GM18867 (cell line): Measurements from ENCODE around the gene TTC29.

ENCODE experiments used
- ATAC-seq: cut with Tn5 transposase; IDR thresholded peaks from one replicate; pipeline ENCODE4 v1.9.1; 2021; ENCODE audit warnings: mild to moderate bottlenecking, moderate library complexity; ENCODE audit not compliant: unreplicated experiment

TTC29 gene, protein sequence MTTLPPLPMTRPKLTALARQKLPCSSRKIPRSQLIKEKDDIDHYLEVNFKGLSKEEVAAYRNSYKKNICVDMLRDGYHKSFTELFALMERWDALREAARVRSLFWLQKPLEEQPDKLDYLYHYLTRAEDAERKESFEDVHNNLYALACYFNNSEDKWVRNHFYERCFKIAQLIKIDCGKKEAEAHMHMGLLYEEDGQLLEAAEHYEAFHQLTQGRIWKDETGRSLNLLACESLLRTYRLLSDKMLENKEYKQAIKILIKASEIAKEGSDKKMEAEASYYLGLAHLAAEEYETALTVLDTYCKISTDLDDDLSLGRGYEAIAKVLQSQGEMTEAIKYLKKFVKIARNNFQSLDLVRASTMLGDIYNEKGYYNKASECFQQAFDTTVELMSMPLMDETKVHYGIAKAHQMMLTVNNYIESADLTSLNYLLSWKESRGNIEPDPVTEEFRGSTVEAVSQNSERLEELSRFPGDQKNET

DNA sequence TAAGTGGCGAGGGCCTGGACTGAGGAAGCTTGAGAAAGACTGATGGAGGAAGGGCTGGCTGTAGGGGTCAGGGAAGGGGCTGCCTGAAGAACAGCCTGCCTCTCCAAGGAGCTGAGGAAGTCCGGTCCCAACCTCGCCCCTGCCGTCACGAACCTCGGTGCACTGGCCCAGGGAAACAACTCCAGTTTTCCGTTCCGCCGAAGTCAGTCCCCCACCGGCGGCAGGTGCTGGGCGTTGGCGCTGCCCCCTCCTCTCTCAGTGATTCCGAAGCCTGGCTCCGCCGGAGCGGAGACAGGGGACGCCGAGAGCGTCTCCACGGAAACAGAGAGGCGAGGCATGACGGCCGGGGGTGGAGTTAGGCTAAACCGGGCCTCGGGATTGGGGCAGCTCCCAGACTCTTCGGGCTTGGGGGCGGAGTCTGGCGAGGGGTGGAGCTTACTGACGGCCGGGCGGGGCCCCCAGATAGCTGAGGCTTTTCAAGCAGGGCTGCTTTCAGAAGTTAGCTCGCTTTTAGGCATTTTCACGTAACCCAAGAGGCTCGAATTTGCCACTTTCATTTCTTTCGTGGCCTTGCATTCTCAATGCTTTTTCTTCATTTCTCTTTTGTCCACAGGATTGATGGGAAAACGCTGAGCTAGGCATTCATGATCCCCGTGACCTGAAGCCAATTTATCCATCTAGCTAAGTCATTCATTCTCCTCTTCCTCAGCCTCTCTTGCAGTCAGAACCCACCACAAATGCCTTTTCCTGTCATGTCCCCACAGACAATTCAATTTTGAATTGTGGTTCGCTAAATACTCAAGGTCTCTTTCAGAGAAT lies at the start of gene TTC29:
Gene TTC29 (minus strand): TSS at position 309 of the 819 bp plus-strand sequence. CDS start 5,969 bp downstream, outside the sequence.
- peak; percentile 100 for ATAC-seq

DNA sequence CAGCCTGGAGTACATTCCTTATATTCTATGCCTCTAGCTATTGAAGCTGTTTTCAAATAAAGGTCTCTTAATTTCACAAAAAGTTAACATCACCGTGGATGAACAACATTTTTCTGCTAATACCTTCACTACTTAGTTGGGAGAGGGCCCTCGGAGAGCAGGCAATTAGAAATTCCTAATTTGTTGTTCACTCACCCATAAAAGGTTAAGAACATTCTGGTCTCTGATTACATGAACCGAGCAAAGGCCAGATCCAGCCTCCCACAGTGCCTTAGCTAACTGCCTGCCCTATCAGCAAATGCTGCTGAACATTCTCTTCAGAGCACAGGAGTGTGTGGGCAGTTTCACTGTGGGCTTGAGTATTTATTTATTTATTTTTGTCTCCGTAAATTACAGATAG lies 36.0 kb upstream of the TTC29 start:
- no peak for ATAC-seq

DNA sequence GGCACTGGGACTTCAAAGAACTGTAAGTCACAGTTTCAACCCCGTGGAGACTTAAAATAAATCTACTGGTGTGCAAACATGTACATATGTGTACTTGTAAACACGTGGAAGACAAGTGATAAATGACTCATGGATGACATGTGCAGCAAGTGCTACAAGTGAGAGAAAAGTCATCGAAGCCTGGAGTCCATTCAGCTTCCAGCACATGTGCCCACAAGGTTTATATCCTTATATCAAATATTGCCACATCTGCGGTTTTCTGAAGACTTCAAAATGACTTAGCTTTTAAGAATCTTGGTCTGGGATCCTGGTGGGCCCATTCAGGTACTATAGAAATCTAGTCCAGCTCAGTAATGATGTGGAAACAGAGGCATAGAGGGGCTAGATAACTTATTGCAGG lies 33.0 kb upstream of the TTC29 start:
- ATAC-seq: no peak

DNA sequence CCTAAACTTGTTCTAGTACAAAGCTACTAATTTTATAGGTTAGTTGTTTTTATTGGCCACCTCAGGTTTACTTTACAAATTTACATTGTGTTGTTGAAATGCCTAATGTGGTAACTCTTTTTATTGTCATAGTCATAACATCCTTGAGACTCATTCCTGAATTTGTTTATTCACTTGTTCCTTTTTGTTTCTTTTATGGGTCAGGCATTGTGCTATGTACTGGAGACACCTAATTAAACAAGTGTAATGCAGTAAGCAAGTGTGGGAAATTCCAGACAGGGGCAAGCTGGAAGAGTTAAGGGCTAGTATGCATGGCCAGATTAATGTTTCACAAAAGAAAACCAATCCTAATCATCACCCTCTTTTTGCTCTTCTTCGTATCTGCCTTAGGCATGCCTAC lies 30.5 kb upstream of the TTC29 start:
- ATAC-seq: no peak

DNA sequence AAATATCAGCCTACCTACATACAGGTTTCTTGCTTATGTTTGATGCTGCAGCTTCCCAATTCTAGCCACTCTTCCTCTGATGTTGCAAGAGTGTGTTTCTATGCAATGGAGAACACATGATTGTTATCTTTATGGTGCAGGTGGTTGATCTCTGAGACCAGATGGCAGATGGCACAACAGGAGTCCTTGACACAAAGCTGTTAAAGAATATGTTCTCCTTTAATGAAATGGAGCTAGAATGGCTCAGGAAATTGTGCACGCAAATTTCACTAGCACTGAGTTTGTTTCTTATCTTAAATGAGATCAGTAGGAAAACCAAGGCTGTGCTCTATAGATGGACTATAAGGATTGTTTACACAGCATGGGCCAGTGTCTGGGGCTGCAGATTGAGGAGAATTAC lies 29.9 kb upstream of the TTC29 start:
- ATAC-seq: no peak

DNA sequence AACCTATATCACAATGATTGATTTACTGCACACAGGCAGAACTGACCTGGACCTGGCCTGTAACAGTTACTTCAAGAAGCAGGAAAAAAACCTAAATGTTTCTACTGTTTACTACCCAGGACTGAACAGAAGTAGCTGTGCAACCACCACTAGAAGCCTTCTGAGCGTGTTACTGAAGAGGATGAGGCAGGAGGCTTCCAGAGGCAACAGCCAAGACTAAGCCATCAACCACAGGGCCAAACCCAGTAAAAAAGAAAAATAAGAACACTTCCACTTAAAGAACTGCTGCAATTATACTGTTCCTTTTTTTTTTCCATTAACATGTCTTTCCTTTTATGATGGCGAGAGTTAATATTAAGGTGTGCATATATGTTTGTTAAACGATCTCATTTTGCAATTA lies 29.4 kb upstream of the TTC29 start:
- ATAC-seq: no peak

DNA sequence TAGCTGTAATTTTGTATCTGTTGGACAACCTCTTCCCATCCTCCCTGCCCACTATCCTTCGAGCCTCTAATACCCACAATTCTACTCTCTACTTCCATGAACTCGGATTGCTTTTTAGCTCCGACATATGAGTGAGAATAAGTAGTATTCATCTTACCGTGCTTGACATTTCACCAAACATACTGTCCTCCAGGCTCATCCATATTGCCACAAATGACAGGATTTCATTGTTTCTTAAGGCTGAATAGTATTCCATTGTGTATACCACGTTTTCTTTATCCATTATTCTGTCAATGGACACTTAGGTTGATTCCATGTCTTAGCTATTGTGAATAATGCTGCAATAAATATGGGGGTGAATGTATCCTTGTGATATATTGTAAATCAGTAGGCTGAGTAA lies 26.4 kb upstream of the TTC29 start:
- ATAC-seq: no peak

DNA sequence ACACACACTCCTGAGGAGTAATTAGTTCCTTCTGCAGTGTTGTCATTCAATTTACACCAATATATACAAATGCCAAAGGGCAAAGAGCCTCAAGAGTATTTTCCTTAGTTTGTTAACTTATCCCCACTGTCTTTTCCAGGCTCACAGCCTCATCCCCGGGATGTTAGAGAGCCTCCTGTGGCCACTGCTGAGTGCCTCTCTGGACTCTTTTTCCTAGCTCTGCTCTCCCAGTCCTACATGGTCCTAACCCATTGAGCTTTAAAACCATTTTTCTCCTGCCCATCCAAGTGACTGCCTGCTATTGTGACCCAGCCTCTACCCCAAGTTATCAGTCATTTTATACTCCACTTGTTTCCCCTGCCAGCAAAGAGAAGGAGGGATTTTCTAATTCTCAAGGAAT lies 23.5 kb upstream of the TTC29 start:
- ATAC-seq: no peak

DNA sequence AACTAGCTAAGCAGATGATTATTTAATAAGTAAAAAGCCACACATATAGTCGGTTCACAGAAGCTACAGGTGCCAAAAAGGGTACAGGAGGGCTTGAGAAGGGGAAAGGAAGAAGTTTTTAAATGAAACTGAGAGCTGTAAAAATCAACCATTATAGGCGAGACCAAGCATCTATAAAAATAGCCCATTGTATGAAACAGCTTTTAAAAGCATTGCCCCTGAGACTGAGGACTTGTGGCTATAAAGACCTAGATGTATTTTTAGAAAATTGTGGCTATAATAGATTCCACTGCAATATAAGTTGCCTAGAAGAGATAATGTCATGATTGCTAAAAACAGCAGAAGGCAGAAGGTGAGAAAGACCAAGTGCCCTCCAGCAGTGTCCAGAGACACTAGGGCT lies 15.0 kb upstream of the TTC29 start:
- ATAC-seq: peak; percentile 72

DNA sequence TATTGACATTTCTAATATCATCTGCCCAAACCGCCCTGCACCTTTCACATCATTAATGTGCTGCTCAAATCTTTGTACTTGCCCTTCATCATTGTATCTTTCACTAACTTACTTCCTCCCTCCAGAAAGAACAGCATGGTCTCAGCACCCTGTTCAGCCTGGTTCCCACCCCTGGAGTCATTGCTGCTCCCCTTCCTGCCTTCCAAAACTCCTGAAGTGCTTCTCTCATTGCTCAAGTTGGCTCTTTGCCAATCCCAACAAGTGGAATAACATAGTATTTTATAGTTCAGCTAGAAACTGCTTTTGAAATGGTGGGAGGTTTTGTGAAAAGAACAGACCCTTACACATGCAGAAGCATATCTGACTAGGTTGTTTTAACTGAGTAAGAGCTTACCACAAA lies 14.0 kb upstream of the TTC29 start:
- no peak for ATAC-seq

DNA sequence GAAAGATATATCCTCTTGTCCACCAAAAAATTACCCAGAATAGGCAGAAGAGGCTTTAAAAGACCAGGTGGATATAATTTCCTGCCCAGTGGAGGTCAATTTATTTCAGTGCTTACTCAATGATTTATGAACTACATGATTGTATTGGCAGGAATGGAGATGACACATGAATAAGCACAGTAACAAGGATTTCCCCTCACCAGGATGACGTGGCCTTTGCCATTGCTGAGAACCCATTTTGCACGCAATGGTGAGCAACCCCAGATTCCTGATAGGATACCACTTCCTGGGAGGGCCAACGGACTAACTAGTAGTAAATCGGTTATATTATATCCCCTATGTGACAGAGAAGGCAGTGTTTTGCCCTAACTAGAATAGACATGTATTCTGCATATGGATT lies 11.6 kb upstream of the TTC29 start:
- no peak for ATAC-seq

DNA sequence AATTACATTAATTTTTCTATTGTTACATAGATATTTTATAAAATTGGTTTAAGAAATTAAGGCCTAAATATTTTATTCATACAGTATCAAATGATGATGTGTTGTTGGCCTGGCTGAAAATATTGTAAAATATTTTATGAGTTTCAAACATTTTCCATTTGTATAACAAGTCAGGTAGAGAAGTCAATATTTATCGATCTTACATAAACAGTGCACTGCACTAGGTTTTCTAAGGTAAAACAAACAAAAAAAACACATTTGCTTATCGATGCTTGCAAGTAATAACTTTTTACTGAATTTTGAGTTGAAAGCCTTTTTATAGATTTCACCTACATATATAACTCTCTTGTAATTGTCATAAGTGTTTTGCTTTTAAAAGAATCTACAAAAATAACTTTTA lies 7.2 kb upstream of the TTC29 start:
- ATAC-seq: no peak

DNA sequence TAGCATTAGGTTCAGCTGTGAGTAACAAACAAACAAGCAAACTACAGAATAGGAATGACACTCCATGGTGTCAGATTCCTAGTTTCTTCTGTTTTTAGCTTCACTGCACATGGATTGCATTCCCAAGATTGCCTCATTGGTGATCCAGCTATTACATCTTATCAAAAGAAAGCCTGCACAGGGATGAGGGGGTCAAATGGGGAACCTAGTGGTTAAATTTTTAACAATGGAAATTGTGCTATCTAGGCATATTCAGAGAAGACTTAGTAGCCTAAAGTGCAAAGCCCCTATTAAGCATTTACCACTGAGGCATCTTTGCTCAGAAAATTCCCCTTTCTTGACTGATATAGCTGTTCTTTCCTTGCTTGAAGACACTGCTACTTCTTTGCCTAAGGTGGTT lies 3.9 kb upstream of the TTC29 start:
- ATAC-seq: no peak

DNA sequence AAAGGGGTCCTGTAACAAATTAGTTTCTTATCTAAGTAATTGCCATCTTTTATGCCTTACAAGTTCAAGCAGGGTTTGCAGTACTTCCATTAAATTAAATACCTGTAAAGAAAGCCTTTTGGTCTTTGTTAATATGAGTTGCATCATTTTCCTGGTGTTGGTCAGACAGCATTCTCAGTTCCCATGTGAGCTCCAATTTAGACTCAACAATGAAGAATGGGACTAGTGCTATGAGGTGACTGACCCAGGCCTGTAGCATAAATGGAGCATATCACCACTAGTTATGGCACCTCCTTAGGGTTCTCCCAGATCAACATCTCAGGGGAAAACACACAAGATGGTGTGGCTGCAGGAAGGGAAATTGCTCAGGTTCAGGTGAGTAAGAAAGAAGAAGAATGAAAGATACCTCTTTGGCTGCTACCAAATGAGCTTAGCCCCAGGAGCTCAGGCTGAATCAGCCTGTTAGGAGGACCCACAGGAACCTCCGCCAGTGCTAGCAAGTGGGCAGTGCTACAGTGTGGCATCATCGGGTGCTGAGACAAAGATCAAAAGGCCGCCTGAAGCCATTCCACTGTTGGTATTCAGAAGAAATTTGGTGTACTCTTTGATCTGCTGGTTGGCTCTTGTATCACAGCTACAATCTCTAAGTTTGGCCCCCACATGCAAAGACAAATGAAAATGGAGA lies 1.8 kb downstream of the TTC29 start:
- no peak for ATAC-seq

DNA sequence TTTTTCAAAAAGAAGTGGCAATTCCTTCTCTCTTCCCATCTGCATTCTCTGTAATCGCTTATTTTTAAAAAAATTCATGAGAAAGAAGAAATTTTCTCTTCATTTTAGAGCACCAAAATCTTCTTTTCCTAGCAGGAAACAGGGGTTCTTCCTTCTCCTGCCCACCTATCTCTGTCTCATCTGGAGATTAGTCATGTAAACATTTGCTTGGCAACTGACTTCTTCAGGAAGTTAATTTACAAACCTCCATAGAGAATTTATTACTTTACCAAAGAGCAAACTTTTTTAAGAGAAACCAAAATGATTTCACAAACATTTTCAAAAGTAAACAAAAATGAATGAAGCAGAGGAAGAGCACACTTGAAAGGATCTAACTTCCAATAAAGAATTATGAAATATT lies 13.5 kb downstream of the TTC29 start:
- no peak for ATAC-seq

DNA sequence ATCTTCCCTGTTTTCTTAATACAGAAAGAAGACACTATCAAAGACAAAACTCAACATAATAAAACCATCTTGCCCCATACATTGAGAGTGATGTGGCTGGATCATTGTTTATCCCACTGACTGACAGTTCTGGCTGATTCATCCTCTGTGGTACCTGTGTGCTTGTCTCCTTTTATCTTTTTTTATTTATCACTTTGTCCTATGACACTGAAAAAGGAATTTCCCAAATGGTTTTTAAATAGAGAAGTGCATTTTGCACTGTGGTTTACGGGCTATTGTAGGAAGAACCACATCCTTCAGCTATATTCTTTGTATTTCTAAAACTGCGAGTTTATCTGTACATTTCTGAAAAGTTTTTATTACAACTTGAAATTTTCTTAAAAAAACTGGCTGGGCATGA lies 15.0 kb downstream of the TTC29 start:
- ATAC-seq: no peak

DNA sequence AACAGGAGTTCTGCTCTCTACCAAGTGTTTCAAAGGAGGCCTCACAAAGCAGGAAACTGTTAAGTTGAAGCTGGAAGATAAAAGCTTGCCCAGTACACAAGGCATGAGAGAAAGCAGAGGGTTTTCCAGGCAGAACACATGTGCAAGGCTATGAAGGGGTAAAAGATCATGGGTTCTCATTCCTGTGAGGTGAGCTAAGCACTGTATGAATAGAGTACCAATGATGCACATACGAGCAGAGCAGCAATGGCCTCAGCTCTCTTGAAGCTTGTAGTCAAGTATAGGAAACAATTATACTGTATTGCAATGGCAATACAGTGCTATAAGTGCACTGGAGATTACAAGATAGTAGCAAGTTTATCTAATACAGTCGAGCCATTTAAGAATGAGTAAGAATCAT lies 18.0 kb downstream of the TTC29 start:
- ATAC-seq: no peak

DNA sequence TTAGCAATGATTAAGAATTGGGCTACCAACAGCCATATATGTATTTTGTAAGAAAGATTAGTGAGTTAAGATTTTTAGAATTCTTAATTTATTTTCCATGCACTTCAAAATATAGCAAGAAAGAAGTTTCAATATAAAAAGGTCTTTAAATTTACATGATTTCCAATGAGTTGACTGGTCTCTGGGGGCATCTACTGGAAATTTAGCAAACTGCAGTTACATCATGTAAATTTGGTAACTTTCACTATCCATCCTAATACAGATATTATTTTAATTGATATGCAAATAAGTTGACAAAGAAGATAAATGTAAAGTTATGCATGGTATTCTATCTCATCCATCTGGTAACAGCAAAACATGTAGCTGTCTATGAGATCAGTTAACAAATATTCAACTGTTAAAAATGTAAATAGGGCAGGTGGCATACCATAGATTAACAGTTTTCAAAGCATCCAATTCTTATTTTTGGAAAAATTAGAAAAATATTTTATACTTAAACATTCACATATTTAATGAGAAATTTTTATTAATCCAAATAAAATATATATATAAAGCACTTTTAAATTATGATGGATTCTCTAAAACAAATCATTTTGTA lies 29.1 kb downstream of the TTC29 start:
- peak; percentile 67 for ATAC-seq

DNA sequence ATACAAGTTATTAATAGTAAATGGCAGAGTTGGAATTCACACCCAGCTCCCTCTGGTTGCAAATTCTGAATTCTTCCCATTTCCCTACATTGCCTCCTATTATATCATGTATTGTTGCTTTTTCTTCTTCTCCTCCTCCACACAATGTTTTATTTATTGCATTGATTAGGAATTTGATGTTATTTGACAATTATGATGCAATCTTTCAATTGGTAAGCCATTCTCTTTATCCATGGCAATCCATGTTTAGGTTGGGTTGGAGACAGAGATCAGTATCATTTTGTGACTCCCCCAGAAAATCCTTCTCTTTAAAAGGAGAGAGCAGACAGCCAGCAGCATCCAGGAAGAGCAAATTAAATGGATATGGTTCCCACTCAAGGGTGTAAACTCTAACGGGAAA lies 30.5 kb downstream of the TTC29 start:
- no peak for ATAC-seq

DNA sequence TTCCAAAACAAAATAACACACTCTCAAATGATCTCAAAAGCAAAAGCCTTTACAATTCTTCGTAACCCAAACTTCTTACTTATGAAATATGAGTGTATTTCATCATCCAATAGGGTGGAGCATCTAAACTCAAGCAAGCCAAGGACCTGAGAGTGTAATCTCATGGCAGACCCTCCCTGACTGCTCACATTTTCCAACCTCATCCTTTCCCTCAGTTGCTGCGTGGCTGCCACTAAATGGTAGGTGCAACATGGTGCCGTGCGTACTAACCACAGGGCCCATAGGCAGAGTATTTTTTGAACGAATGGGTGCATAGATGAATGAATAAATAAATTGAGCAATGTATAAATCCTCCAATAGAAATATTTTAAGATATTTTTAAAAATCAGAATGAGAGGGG lies 45.4 kb downstream of the TTC29 start:
- no peak for ATAC-seq

DNA sequence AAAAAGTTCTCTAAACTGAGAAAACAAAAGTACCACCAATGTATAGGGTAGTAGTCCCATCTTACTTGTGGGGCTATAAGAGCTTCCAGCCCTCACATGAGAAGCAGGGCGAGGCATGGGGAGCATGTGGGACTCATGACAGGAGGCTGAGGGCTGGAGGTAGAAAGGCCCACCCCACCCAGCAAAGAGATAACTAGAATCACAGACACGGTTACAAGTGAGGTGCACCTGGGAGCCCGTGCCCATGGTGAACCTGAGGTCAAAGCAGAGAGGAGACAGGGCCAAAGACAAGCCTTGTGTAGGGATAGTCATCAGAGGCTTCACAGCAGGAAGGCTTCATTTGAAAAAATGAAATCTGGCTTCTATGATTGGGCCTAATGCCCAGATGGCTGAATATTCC lies 55.4 kb downstream of the TTC29 start:
- no peak for ATAC-seq
